Esophagus mucosa (tissue), 1 donor: ENCODE measurements around the gene VENTX. TPM values are rescaled to one million over a fixed set of nuclear protein-coding genes. Genes with fewer than 3 reads are reported as not detected.
"Not testable (repeated sequence)": the region's sequence is repeated elsewhere in the genome, so short reads cannot be mapped to it uniquely, and the experiment has no call there.

Source experiments
- ATAC-seq: fragments of 200-7000 bp; cut with Tn5 transposase; one replicate; pipeline ENCODE4 v1.9.1; 2020
- total RNA-seq: library from RNA; stranded (reverse); gene quantifications from one replicate; pipeline ENCODE4 v1.2.4, GENCODE V29; 2023
- donor health status: DM: yes; HTN: yes; CAD: no.

Gene VENTX
- total RNA-seq, 1 donor from 2014 or later, result 0.12 TPM

- ATAC-seq, result no peak
Observed at GRCh38 chr10:133255323-133255722, 17.7 kb downstream of the VENTX start.

- peak; percentile 31 for ATAC-seq
Observed at GRCh38 chr10:133257489-133258065, 19.9 kb downstream of the VENTX start.

DNA sequence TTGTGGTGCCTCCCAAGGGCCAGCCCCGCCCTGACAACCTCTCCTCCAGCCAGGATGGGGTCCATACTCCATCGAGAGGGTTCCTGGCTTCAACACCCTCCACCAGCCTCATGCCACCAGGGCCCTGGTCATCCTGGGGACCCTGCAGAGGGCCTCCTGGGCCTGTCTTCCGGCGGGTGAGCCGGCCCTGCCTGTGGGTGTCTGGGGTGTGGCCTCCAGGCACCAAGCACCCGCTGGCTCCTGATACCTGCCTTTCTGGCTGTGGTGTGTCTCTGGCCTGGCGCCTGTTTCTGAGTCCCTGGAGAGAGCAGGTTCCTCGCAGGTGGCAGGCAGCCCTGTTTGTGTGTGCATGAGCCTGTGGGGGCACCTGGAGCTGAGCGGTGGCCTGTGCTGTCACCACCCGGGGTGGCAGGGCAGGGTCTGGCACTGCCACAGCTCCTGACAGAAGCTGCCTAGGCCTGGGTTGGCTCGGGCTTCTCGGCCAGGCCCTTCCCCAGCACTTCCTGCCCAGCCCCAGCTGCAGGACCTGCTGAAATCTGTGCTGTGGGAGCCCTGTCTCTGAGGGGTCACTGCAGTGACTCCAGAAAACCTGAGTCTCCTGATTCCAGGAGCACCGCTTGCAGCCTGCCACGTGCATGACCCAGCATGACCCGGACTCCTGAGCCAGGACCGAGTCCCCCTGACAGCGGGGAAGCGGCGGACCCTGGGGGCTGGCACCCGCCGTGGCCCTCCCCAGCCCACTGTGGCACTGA lies 20.6 kb downstream of the VENTX start:
- ATAC-seq, result peak; percentile 67

DNA sequence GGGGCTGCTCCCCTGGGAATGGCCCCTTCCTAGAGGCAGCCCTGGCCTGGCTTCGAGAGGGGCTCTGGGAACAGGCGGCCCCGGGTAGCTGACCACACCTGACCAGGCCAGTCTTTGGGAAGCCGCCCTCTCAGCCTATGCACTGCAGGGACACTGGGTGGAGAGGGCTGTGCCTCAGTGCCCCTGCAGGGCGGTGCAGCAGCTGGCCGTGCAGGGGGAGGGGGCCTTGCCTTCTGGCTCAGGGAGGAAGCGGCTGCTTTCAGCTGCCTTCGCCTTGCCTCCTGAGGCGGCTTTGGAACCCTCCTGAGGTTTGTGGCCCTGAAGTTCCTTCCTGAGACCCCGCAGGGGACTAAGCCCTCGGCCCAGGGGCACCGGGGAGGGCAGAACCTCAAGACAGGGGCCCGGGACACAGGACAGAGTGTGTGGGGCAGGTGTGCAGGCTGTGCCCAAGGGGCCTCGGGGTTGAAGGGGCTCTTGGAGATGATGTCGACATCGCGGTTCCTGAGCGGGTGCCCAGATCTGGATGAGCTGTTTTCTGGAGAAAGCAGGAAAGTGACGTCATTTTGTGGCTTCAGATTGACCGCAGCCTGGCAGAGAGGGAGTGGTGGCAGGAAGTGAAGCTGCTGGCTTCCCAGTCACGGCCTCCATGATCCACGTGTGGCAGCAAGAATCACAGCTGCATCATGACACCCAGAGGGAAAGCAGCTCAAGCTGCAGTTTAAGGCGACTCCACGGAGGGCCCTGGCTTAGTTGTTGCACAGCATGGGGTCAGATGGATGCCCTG lies 21.4 kb downstream of the VENTX start:
- ATAC-seq, result peak; percentile 64

GRCh38 chr10:133259602-133259989 lies 21.9 kb downstream of the VENTX start:
- no peak for ATAC-seq

GRCh38 chr10:133260895-133261725 lies 23.5 kb downstream of the VENTX start:
- ATAC-seq, result peak; percentile 32

GRCh38 chr10:133261726-133262325 lies 24.2 kb downstream of the VENTX start:
- peak; percentile 67 for ATAC-seq

GRCh38 chr10:133262696-133263095 lies 25.0 kb downstream of the VENTX start:
- ATAC-seq, result peak; percentile 46

DNA sequence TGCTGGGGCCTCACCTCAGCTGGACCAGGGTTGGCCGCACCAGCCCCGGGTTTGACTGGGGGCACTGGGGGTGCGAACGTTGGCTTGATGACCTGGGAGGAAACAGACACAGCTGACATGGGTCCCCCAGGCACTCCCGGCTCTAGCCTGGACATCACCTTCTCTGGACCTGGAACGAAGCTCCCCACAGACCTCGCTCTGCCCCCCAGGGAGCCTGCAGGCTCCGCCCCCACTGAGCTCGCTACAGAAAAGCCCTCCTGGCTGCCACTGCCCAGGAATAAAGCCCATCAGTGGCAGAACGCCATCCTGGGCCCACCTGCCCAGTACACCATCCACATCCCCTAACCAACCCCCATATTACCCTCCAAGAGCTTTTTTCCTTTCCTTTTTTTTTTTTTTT lies 26.0 kb downstream of the VENTX start:
- ATAC-seq, result no peak

GRCh38 chr10:133264461-133264860 lies 26.8 kb downstream of the VENTX start:
- ATAC-seq, result no peak

GRCh38 chr10:133265052-133265451 lies 27.4 kb downstream of the VENTX start:
- not testable (repeated sequence) for ATAC-seq

DNA sequence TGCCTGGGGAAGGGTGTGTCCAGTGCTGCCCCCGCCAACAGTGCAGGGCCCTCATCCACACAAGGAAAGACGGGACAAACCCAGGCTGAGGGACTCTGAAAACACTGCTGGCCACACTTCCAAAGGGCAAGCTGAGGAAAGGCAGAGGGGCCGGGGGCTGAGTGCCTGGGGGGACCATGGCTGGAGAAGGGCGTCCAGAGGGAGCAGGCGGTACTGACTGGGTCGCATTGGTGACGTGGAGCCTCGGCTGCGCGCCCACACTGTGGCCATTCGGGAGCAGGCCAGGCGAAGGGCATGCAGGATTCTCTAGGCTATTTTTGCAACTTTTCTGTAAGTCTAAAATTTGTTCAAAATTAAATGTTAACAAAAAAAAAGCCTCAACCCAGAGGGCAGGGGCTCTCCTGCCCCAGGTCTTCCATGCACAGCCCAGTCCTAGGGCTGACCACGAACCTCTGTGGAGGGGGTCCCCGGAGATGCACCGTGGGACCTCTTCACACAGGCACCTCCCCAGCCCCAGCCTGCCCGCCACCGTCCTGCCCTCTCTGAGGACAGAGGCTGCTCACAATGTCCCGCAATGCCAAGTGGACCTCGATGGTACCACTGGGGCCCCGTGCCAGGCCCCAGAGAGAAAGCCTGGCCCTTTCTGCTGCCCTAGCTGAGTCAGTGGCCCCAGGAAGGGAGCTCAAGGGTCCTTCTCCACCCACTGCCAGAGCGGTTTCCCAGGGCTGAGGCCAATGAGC lies 28.6 kb downstream of the VENTX start:
- ATAC-seq, result no peak

DNA sequence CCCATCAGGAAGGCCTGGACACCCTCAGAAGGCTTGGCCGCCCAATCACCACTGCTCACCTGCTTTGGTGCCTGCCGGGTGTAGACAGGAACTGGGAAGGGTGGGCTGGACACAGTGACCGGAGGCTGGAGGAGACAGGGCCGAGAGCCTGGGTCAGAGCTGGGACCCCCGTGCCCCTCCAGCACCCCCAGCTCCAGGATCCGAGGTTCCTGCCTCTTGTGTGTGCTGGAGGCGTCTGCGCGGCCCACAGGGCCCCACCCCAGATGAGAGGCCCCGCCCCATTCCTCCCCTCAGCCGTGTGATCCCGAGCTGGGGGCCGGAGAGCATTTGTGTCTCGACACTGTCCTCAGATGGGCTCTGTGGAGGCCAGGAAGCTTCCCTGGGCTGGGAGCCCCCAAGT lies 29.6 kb downstream of the VENTX start:
- ATAC-seq, result no peak

DNA sequence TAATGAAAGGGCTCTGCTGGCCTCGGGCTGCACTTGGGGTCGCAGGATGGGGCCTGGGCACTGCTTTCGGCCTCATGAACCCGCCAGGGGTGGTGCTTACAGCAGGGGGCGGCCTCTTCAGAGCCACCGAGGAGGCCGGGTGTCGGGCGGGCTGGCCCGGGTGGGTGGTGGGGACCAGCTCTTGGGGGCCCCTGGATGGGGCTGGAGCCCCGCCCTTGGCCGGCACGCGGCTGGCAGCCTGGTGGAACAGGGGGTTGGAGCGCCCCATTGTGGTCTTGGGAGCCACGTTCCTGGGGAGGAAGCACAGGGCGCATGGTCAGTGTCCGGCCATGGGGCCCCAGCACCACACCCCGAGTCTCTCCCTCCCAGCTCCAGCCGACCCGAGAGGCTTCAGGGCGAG lies 30.2 kb downstream of the VENTX start:
- ATAC-seq, result no peak

GRCh38 chr10:133268532-133268931 lies 30.9 kb downstream of the VENTX start:
- no peak for ATAC-seq

- ATAC-seq, result no peak
Observed at GRCh38 chr10:133269367-133269766, 31.7 kb downstream of the VENTX start.

DNA sequence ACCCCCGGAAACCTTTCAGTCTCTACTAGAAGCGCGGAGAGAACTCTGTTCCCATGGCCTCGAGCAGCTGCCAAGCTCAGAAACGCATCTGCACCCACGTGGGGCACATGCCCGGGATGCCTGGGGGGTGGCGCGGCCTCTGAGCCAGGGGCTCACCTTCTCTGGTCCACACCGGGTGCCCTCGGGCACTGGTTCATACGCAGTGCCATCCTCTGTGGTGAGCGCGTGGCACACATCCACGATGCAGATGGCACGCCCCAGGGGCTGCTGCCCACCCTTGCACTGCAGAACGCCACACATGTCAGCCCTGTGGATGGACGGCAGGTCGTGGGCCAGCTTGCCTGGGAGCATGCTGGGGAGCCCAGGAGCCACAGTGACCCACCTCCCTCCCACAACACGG lies 32.5 kb downstream of the VENTX start:
- no peak for ATAC-seq

DNA sequence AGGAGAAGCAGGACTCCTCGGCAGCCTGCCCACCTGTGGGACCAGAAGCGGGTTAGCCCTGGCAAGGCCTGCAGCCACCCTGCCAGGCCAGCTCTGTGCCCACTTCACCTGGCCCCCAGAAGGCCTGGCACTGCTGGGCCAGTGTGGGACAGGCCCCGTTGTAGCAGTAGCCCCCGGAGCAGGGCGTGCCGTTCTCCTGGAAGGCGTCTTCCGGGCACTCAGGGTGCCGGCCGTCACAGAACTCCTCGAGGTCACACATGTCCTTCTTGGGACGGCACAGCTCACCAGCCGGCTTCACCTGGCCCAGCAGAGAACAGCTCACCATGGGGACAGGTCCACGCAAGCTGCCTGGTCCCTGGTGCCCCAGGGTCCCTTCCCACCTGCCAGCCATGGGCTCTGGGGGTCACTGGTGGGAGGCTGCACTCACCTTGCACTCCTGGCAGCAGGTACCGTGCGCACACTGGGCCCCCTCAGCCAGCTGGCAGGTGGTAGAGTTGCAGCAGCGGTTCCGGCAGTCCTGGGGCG lies 33.2 kb downstream of the VENTX start:
- ATAC-seq, result no peak

GRCh38 chr10:133271521-133272300 lies 34.1 kb downstream of the VENTX start:
- ATAC-seq, result no peak

GRCh38 chr10:133272301-133272963 lies 34.8 kb downstream of the VENTX start:
- no peak for ATAC-seq
